Fibroblast of skin of left quadriceps (primary cell): Measurements from ENCODE around the gene PLAAT5.

ENCODE experiments used
- DNase-seq, 2 experiments: peaks; one replicate each; pipeline ENCODE4 v3.0.0-alpha.2; 2013; ENCODE audit warnings: low read depth in 2 of 2

The PLAAT5 gene

GRCh38 chr11:63512816-63513215, 21.8 kb upstream of the PLAAT5 start:
- DNase-seq = no peak

GRCh38 chr11:63511048-63511748, 20.2 kb upstream of the PLAAT5 start:
- no peak for DNase-seq

DNA sequence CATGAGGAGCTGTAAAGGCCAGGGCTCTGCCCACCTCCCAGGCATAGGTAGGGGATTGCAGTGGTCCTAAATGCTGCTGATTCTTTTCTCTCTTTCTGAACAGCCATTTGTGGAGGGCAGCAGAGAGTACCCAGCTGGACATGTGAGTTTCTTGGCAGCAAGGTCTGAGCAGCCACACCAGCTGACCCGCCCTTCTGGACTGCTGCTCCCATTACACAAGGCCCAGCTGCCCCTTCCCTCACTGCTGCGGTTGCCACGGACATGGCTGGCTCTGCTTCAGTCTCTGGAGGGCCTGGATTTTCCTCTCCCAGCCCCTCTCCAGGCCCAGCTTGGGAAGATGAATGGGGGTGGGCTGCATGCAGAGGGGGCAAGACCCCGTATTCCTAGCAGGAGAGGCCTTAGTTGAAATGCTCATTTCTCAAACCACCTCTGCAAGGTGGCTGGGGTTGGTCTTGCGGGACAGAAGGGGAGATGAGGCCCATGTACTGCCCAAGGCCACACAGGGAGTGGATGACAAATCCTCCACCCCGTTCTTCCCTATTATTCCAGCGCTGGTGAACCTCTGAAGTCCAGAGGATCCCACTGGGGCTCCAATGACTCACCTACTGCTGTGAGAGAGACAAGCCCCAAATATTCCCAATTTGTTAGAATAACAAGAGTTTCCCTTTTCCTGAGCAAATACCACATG, 19.5 kb upstream of the PLAAT5 start:
- no peak for DNase-seq

- DNase-seq = no peak
Observed at GRCh38 chr11:63508745-63509144, 17.8 kb upstream of the PLAAT5 start.

- DNase-seq = no peak
Observed at GRCh38 chr11:63508009-63508408, 17.0 kb upstream of the PLAAT5 start.

GRCh38 chr11:63507511-63507910, 16.5 kb upstream of the PLAAT5 start:
- DNase-seq = no peak

DNA sequence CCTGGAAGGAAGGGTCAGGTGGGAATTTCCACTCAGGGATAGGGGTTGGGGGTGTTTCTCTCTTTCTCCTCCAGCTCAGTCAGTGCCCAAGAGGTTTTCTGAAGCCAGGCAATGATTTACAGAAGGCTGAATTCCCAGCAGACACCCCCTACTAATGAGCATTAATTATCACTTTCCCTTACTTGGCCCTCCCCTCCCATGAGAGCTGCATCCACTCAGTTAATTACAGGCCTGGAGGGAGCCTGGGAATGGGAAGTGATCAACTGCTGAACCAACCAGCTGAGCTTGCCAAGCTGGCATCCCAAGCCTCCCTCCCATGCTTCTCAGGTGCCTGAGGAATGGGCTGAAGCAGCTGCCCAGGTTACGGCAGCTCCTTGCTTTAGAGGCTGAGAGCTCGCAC, 15.9 kb upstream of the PLAAT5 start:
- DNase-seq = no peak

GRCh38 chr11:63505857-63506528, 15.0 kb upstream of the PLAAT5 start, which contains the start of gene LGALS12:
Gene LGALS12, plus strand, starts transcription at chr11:63506084. Its CDS starts 375 bp downstream, at chr11:63506459.
- no peak for DNase-seq

- DNase-seq = no peak
Observed at GRCh38 chr11:63504933-63505586, 14.1 kb upstream of the PLAAT5 start.

DNA sequence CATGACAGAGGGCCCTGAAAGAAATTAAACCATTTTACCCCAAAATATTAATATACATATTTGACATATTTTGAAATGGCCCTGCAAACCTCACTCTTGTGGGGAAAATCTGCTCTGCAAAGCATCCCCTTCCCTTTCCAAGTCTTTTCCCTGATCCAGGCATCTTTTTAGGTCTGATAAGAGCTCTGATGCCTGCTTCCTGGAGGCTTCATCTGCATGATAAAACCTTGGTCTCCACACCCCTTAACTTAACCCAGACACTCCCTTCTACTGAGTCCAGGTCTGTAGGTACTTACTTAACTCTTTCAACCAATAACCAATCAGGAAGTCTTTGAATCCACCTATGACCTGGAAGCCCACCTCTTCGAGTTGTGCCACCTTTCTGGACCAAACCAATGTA, 13.1 kb upstream of the PLAAT5 start:
- DNase-seq = no peak

GRCh38 chr11:63503492-63503891, 12.5 kb upstream of the PLAAT5 start:
- DNase-seq = no peak

- DNase-seq = no peak
Observed at GRCh38 chr11:63502252-63502820, 11.4 kb upstream of the PLAAT5 start.

DNA sequence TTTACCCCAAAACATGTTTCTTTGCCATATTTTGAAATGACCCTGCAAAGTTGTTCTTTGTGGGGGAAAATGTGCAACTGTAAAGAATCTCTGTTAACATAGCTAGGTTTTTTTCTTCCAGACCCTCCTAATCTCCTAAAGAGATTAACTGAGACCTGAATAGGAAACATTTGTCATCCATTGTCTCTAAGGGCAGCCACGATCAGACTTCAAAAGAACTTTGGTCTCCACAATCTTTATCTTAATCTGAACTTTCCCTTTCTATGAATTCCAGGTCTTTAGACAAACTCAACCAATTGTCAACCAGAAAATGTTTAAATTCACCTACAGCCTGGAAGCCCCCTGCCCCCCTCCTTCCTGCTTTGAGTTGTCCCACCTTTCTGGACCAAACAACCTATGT, 10.3 kb upstream of the PLAAT5 start:
- no peak for DNase-seq

- no peak for DNase-seq
Observed at GRCh38 chr11:63499874-63500273, 8.9 kb upstream of the PLAAT5 start.

GRCh38 chr11:63494975-63495374, 4.0 kb upstream of the PLAAT5 start:
- no peak for DNase-seq

DNA sequence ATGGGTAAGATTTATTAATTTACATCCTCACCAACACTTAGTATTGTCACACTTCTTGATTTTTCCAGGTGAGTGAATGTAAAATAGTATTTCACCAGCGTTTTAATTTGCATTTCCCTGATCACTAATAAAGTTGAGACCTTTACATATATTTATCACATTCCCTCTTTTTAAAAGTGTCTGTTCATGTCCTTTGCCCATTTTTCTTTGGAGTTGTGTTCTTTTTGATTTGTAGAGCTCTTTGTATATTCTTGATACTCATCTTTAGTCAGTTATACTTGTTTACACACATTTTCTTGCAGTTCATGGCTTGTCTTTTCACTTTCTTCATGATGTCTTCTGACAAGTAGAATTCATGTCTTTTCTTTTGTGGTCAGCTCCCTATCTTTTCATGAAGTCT, 2.2 kb upstream of the PLAAT5 start:
- DNase-seq = no peak

GRCh38 chr11:63492441-63492840, 1.5 kb upstream of the PLAAT5 start:
- DNase-seq = no peak

GRCh38 chr11:63491636-63492372, 837 bp upstream of the PLAAT5 start:
- DNase-seq = no peak

- DNase-seq = no peak
Observed at GRCh38 chr11:63491240-63491587, 247 bp upstream of the PLAAT5 start.

- DNase-seq = no peak
Observed at GRCh38 chr11:63489879-63490278, 1.1 kb downstream of the PLAAT5 start.

- no peak for DNase-seq
Observed at GRCh38 chr11:63488789-63489188, 2.2 kb downstream of the PLAAT5 start.
